Gastrocnemius medialis (tissue), 4 donors: ENCODE data around the gene RPS6KA2. TPM values are rescaled to one million over a fixed set of nuclear protein-coding genes. Genes with fewer than 3 reads are reported as not detected.

ENCODE experiments used
- ATAC-seq, 2 donors: fragments of 150-250 bp; one replicate each; pipeline ENCODE4 v1.9.1; 2016
- DNase-seq, 2 donors: peaks; one replicate each; pipeline ENCODE4 v3.0.0-alpha.2; 2019
- H3K27ac ChIP-seq, 4 donors: fragments of 200-600 bp; sonication (generic); 1 replicate in 1 of 4; 2 replicates in 3 of 4; pipeline ENCODE4 v1.5.1; 2016 to 2018; ENCODE audit warnings: mild to moderate bottlenecking in 2 of 4, moderate library complexity in 1 of 4
- H3K27me3 ChIP-seq, 3 donors: fragments of 200-600 bp; sonication (generic) in 2 of 3; 1 replicate in 1 of 3; 2 replicates in 2 of 3; pipeline versions ENCODE4 v1.5.1 to v1.6.0; 2016 to 2019; ENCODE audit warnings: mild to moderate bottlenecking in 1 of 3, moderate library complexity in 1 of 3
- H3K36me3 ChIP-seq, 2 donors: fragments of 200-600 bp; sonication (generic) in 1 of 2; one replicate each; pipeline ENCODE4 v1.5.1; 2017 to 2018
- H3K4me1 ChIP-seq, 2 donors: fragments of 200-600 bp; sonication (generic) in 1 of 2; one replicate each; pipeline ENCODE4 v1.5.1; 2016 to 2017; ENCODE audit warnings: mild to moderate bottlenecking in 2 of 2
- H3K4me3 ChIP-seq, 4 donors: fragments of 200-600 bp; sonication (generic) in 3 of 4; 1 replicate in 1 of 4; 2 replicates in 3 of 4; pipeline ENCODE4 v1.5.1; 2016 to 2019; ENCODE audit warnings: mild to moderate bottlenecking in 2 of 4
- H3K9me3 ChIP-seq, 3 donors: fragments of 200-600 bp; sonication (generic) in 2 of 3; 1 replicate in 1 of 3; 2 replicates in 2 of 3; pipeline ENCODE4 v1.5.1; 2016 to 2019
- CTCF ChIP-seq, 5 experiments: fragments of 450-650 bp in 3 of 5; fragments of 200-600 bp in 2 of 5; sonication (generic) in 2 of 5; IDR thresholded peaks in 4 of 5; conservative IDR thresholded peaks in 1 of 5; 1 replicate in 4 of 5; 2 replicates in 1 of 5; pipeline ENCODE4 v1.5.1; 2016 to 2019; ENCODE audit warnings: antibody characterized with exemption in 5 of 5, mild to moderate bottlenecking in 3 of 5, moderate library complexity in 3 of 5
- POLR2A ChIP-seq, 2 donors: fragments of 450-650 bp; IDR thresholded peaks; one replicate each; pipeline ENCODE4 v1.6.1; 2017; ENCODE audit warnings: antibody characterized with exemption in 2 of 2, mild to moderate bottlenecking in 2 of 2, moderate library complexity in 2 of 2
- in situ Hi-C, 4 donors: fragments of 200-750 bp; cut with MboI; loops; one replicate each; pipeline versions ENCODE4 v1.15.0 to v1.8.0; 2017; ENCODE audit warnings: low sequenced_read_pairs in 4 of 4
- intact Hi-C: fragments of 100-400 bp; cut with DNase I; formaldehyde crosslinking; loops from one replicate; pipeline ENCODE4 v1.15.1; 2023; ENCODE audit warnings: low total_unique reads
- total RNA-seq, 4 donors: library from RNA; depleted of rRNA; stranded (reverse); fragments of >200 nt; gene quantifications; one replicate each; pipeline versions ENCODE4 v1.1.0 to v1.2.3, GENCODE V29; 2016

The RPS6KA2 gene
- total RNA-seq, 4 donors from 2014 or later: 18.7 to 35.7 (median 27.4) TPM

- ATAC-seq: no peak
- Histone ChIP-seq H3K27me3 (no peaks in the 10 kb centered on the region), H3K4me1 (no peaks in the 10 kb centered on the region), H3K36me3 (peaks cover 0 to 11% of the 10 kb centered on the region in 2 donors), H3K27ac (no peak overlapping the region), H3K4me3 (no peak overlapping the region), H3K9me3 (no peaks in the 10 kb centered on the region)
- no peak for TF ChIP-seq POLR2A (IDR thresholded peaks at IDR 0.05)
- TF ChIP-seq CTCF (IDR thresholded peaks at IDR 0.05 in 4 of 5, conservative IDR thresholded peaks at IDR 0.05 in 1 of 5): no peak
- intact Hi-C loops (no loop called here), in situ Hi-C loops (no loop called here)
- no peak for DNase-seq
Measured at GRCh38 chr6:166442131-166442685, 184.8 kb downstream of the RPS6KA2 start.

- no peaks in the 10 kb centered on the region for H3K27me3 ChIP-seq
- H3K36me3 ChIP-seq: peaks cover 0 to 7% of the 10 kb centered on the region in 2 donors
- ATAC-seq (no peak), DNase-seq (no peak)
- no peak for TF ChIP-seq POLR2A (IDR thresholded peaks at IDR 0.05)
- no peak for TF ChIP-seq CTCF (IDR thresholded peaks at IDR 0.05 in 4 of 5, conservative IDR thresholded peaks at IDR 0.05 in 1 of 5)
- intact Hi-C loops (no loop called here), in situ Hi-C loops (no loop called here)
- no peaks in the 10 kb centered on the region for H3K9me3 ChIP-seq
- H3K27ac ChIP-seq: no peak overlapping the region
- H3K4me1 ChIP-seq: no peaks in the 10 kb centered on the region
- no peak overlapping the region for H3K4me3 ChIP-seq
Measured at GRCh38 chr6:166441325-166442078, 185.5 kb downstream of the RPS6KA2 start.

- H3K4me1 ChIP-seq: no peaks in the 10 kb centered on the region
- no peak for DNase-seq
- no peaks in the 10 kb centered on the region for H3K27me3 ChIP-seq
- in situ Hi-C loops (no loop called here), intact Hi-C loops (no loop called here)
- no peak for ATAC-seq
- no peak overlapping the region for H3K27ac ChIP-seq
- no peaks in the 10 kb centered on the region for H3K36me3 ChIP-seq
- no peaks in the 10 kb centered on the region for H3K9me3 ChIP-seq
- TF ChIP-seq POLR2A (IDR thresholded peaks at IDR 0.05) (no peak), CTCF (IDR thresholded peaks at IDR 0.05 in 4 of 5, conservative IDR thresholded peaks at IDR 0.05 in 1 of 5) (no peak)
- no peak overlapping the region for H3K4me3 ChIP-seq
Measured at GRCh38 chr6:166440729-166441128, 186.3 kb downstream of the RPS6KA2 start.

- intact Hi-C loops (no loop called here), in situ Hi-C loops (no loop called here)
- Histone ChIP-seq H3K4me1 (no peaks in the 10 kb centered on the region), H3K4me3 (no peak overlapping the region), H3K9me3 (no peaks in the 10 kb centered on the region), H3K27me3 (no peaks in the 10 kb centered on the region), H3K27ac (no peak overlapping the region), H3K36me3 (no peaks in the 10 kb centered on the region)
- TF ChIP-seq CTCF (IDR thresholded peaks at IDR 0.05 in 4 of 5, conservative IDR thresholded peaks at IDR 0.05 in 1 of 5): no peak
- no peak for TF ChIP-seq POLR2A (IDR thresholded peaks at IDR 0.05)
- ATAC-seq: no peak
- no peak for DNase-seq
Measured at GRCh38 chr6:166440106-166440505, 186.9 kb downstream of the RPS6KA2 start.
